ENCODE results near the gene PALD1.

- TF ChIP-seq POLR2A (IDR thresholded peaks at IDR 0.05) (no peak), CTCF (IDR thresholded peaks at IDR 0.05) (no peak), POLR2AphosphoS5 (IDR thresholded peaks at IDR 0.05) (no peak)
These were observed 121.2 kb downstream of the PALD1 start for GRCh38 chr10:70599791-70600190.

Measured in upper lobe of left lung (tissue), 4 donors.